H9 (cell line): Measurements from ENCODE around the gene EDIL3. TPM values are rescaled to one million over a fixed set of nuclear protein-coding genes. Genes with fewer than 3 reads are reported as not detected.

Source experiments
- DNase-seq: peaks from one replicate; pipeline ENCODE4 v3.0.0-alpha.2; 2017
- H2AFZ ChIP-seq: one replicate; pipeline ENCODE4 v1.6.1; 2013; ENCODE audit warnings: mild to moderate bottlenecking, low read length, control low read depth, moderate library complexity
- H2AK5ac ChIP-seq: 2 replicates; pipeline ENCODE4 v1.6.1; 2013; ENCODE audit warnings: low read length, control low read depth, mixed read lengths; ENCODE audit not compliant: insufficient read length
- H2BK120ac ChIP-seq: one replicate; pipeline ENCODE4 v1.6.1; 2013; ENCODE audit warnings: low read depth, mild to moderate bottlenecking, low read length, control low read depth, inconsistent platforms; ENCODE audit not compliant: poor library complexity, severe bottlenecking
- H2BK12ac ChIP-seq: 2 replicates; pipeline ENCODE4 v1.6.1; 2013; ENCODE audit warnings: low read length, control low read depth, mixed read lengths, low read depth; ENCODE audit not compliant: insufficient read length
- H2BK15ac ChIP-seq: 2 replicates; pipeline ENCODE4 v1.6.1; 2013; ENCODE audit warnings: low read depth, low read length, control low read depth
- H2BK20ac ChIP-seq: one replicate; pipeline ENCODE4 v1.6.1; 2013; ENCODE audit warnings: low read depth, mild to moderate bottlenecking, low read length, control low read depth, inconsistent platforms; ENCODE audit not compliant: poor library complexity, severe bottlenecking
- H2BK5ac ChIP-seq: 2 replicates; pipeline ENCODE4 v1.6.1; 2013; ENCODE audit warnings: low read length, control low read depth, mixed read lengths; ENCODE audit not compliant: insufficient read length
- H3K14ac ChIP-seq: 2 replicates; pipeline ENCODE4 v1.6.1; 2013; ENCODE audit warnings: low read length, control low read depth; ENCODE audit not compliant: insufficient read depth
- H3K18ac ChIP-seq: 2 replicates; pipeline ENCODE4 v1.6.1; 2013; ENCODE audit warnings: low read depth, mild to moderate bottlenecking, mixed read lengths, low read length, control low read depth; ENCODE audit not compliant: insufficient read length
- H3K23ac ChIP-seq: 2 replicates; pipeline ENCODE4 v1.6.1; 2013; ENCODE audit warnings: low read length, control low read depth, mixed read lengths, low read depth; ENCODE audit not compliant: insufficient read length
- H3K23me2 ChIP-seq: 2 replicates; pipeline ENCODE4 v1.6.1; 2013; ENCODE audit warnings: low read depth, mild to moderate bottlenecking, mixed read lengths, low read length, control low read depth; ENCODE audit not compliant: insufficient read length, poor library complexity, severe bottlenecking
- H3K27ac ChIP-seq: 2 replicates; pipeline ENCODE4 v1.5.1; 2013; ENCODE audit warnings: low read length, control low read depth, mixed read lengths, low read depth; ENCODE audit not compliant: insufficient read length
- H3K27me3 ChIP-seq: 2 replicates; pipeline ENCODE4 v1.6.1; 2013; ENCODE audit warnings: low read length, control low read depth, inconsistent platforms; ENCODE audit not compliant: insufficient read depth
- H3K4ac ChIP-seq: 2 replicates; pipeline ENCODE4 v1.6.1; 2013; ENCODE audit warnings: low read depth, mild to moderate bottlenecking, control low read depth, inconsistent platforms, low read length, moderate library complexity
- H3K4me1 ChIP-seq: 2 replicates; pipeline ENCODE4 v1.6.1; 2013; ENCODE audit warnings: low read length, control low read depth, inconsistent platforms; ENCODE audit not compliant: insufficient read depth
- H3K4me2 ChIP-seq: 2 replicates; pipeline ENCODE4 v1.6.1; 2013; ENCODE audit warnings: low read length, control low read depth, mixed read lengths; ENCODE audit not compliant: insufficient read length, insufficient read depth
- H3K56ac ChIP-seq: 2 replicates; pipeline ENCODE4 v1.6.1; 2013; ENCODE audit warnings: low read depth, mild to moderate bottlenecking, mixed read lengths, low read length, control low read depth; ENCODE audit not compliant: insufficient read length
- H3K79me1 ChIP-seq: 2 replicates; pipeline ENCODE4 v1.6.1; 2013; ENCODE audit warnings: low read depth, mild to moderate bottlenecking, moderate library complexity, low read length, control low read depth, inconsistent platforms; ENCODE audit not compliant: insufficient read depth, poor library complexity, severe bottlenecking
- H3K79me2 ChIP-seq: 2 replicates; pipeline ENCODE4 v1.6.1; 2013; ENCODE audit warnings: low read length, control low read depth, inconsistent platforms; ENCODE audit not compliant: insufficient read depth
- H3K9ac ChIP-seq: 2 replicates; pipeline ENCODE4 v1.6.1; 2013; ENCODE audit warnings: low read length, control low read depth, mixed read lengths; ENCODE audit not compliant: insufficient read length; ENCODE audit errors: extremely low read depth
- H3K9me3 ChIP-seq: one replicate; pipeline ENCODE4 v1.6.1; 2013; ENCODE audit warnings: low read depth, low read length, inconsistent platforms; ENCODE audit not compliant: control insufficient read depth
- H3T11ph ChIP-seq: one replicate; pipeline ENCODE4 v1.6.1; 2013; ENCODE audit warnings: mild to moderate bottlenecking, low read length, control low read depth, inconsistent platforms
- H4K20me1 ChIP-seq: one replicate; pipeline ENCODE4 v1.6.1; 2013; ENCODE audit not compliant: control insufficient read depth, insufficient read length, insufficient read depth
- H4K5ac ChIP-seq: 2 replicates; pipeline ENCODE4 v1.6.1; 2013; ENCODE audit warnings: low read depth, mild to moderate bottlenecking, mixed read lengths, low read length, control low read depth; ENCODE audit not compliant: insufficient read length
- H4K8ac ChIP-seq: replicated peaks from 2 replicates; pipeline ENCODE4 v1.6.1; 2013; ENCODE audit warnings: low read length, control low read depth, mixed read lengths, low read depth; ENCODE audit not compliant: insufficient read length
- H4K91ac ChIP-seq: 2 replicates; pipeline ENCODE4 v1.6.1; 2013; ENCODE audit warnings: low read depth, mild to moderate bottlenecking, moderate library complexity, mixed read lengths, low read length, control low read depth; ENCODE audit not compliant: insufficient read length
- H3K27ac Mint-ChIP-seq, 3 experiments: 2 replicates in 2 of 3; 3 replicates in 1 of 3; pipeline ENCODE4 v1.8.0; 2020 to 2021; ENCODE audit warnings: mixed read lengths in 3 of 3, mild to moderate bottlenecking in 1 of 3, moderate library complexity in 1 of 3
- H3K27me3 Mint-ChIP-seq: 2 replicates; pipeline ENCODE4 v1.8.0; 2021; ENCODE audit warnings: low read depth, mild to moderate bottlenecking, moderate library complexity, mixed read lengths
- H3K36me3 Mint-ChIP-seq, 3 experiments: 2 replicates in 2 of 3; 3 replicates in 1 of 3; pipeline ENCODE4 v1.8.0; 2020 to 2021; ENCODE audit warnings: low read depth in 3 of 3, mixed read lengths in 3 of 3; ENCODE audit not compliant: insufficient read depth in 1 of 3
- H3K4me1 Mint-ChIP-seq, 2 experiments: 2 replicates each; pipeline ENCODE4 v1.8.0; 2020; ENCODE audit warnings: mixed read lengths in 2 of 2
- H3K4me3 Mint-ChIP-seq, 2 experiments: 2 replicates in 1 of 2; 3 replicates in 1 of 2; pipeline ENCODE4 v1.8.0; 2020 to 2021; ENCODE audit warnings: mild to moderate bottlenecking in 2 of 2, mixed read lengths in 2 of 2, moderate library complexity in 1 of 2
- H3K9me3 Mint-ChIP-seq, 2 experiments: 2 replicates in 1 of 2; 3 replicates in 1 of 2; pipeline ENCODE4 v1.8.0; 2020; ENCODE audit warnings: mild to moderate bottlenecking in 2 of 2, mixed read lengths in 2 of 2, moderate library complexity in 1 of 2
- WGBS: extraction: QIAGEN DNeasy Blood & Tissue Kit; methylation state at CpG from one replicate; pipeline ENCODE4 v1.1.7; 2013; ENCODE audit warnings: missing lambda C conversion rate, low lambda C conversion rate, mixed read lengths; ENCODE audit not compliant: insufficient read length; ENCODE audit errors: extremely low coverage; 5-methylcytosine and 5-hydroxymethylcytosine counted together
- total RNA-seq: library from RNA; stranded (reverse); gene quantifications from 2 replicates; pipeline ENCODE4 v1.2.1, GENCODE V29; 2021
- TF ChIP-seq, protein P1 (sequence below): fragments of 200-600 bp; sonication (generic); conservative IDR thresholded peaks from 3 replicates; pipeline ENCODE4 v1.8.0; 2021; ENCODE audit warnings: antibody characterized with exemption, mild to moderate bottlenecking

Gene EDIL3
- total RNA-seq, 1 experiment from 2014 or later, result 61.9 TPM

DNA sequence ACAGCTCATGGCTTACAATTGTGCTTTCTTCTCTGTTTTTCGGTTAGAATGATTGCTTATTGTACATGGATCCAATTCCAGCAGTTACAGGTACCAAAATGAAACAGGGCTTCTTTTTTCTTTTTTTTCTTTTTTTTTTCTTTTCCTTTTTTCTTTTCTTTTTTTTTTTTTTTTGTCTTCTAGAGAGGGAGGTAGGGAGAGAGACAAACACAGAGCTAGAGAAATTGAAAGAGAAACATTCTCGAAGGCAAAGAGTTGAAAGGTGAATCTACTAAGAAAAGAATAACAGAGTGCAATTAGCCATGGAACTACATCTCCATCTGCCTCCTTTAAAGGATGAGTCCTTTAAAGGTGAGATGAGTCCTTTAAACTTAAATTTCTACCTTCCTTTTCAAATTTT lies 1.0 kb upstream of the EDIL3 start:
- Histone ChIP-seq H3K9ac (peak overlapping the region; percentile 75), H3K79me2 (peaks cover 4% of the 10 kb centered on the region; the same call in 1 of the 2 replicates), H3K18ac (no peak overlapping the region), H2BK20ac (no peak overlapping the region), H4K5ac (no peak overlapping the region), H3K79me1 (no peaks in the 10 kb centered on the region), H2AFZ (no peak overlapping the region), H2AK5ac (no peak overlapping the region), H2BK15ac (no peak overlapping the region), H2BK12ac (no peak overlapping the region), H3K56ac (no peak overlapping the region), H3K4me2 (peak overlapping the region; percentile 89), H3K27me3 (no peaks in the 10 kb centered on the region), H2BK120ac (no peak overlapping the region), H4K91ac (no peak overlapping the region), H4K8ac (no peak overlapping the region), H3K23ac (no peak overlapping the region), H3K4me1 (no peaks in the 10 kb centered on the region), H3K14ac (no peak overlapping the region), H3K9me3 (no peaks in the 10 kb centered on the region), H3K27ac (no peak overlapping the region), H3K23me2 (peaks cover 30% of the 10 kb centered on the region), H3K4ac (no peak overlapping the region), H3T11ph (no peak overlapping the region), H4K20me1 (no peaks in the 10 kb centered on the region), H2BK5ac (no peak overlapping the region)
- peaks cover 23 to 26% of the 10 kb centered on the region in 2 experiments for H3K4me1 Mint-ChIP-seq
- WGBS, result no CpG with 5 or more reads among the region's 2 CpGs
- H3K27me3 Mint-ChIP-seq, result no peaks in the 10 kb centered on the region
- DNase-seq, result no peak
- no peak overlapping the region for H3K27ac Mint-ChIP-seq
- H3K4me3 Mint-ChIP-seq, result peak overlapping the region; percentile 92 to 97
- no peaks in the 10 kb centered on the region; a peak in 1 of 5 replicates for H3K9me3 Mint-ChIP-seq
- TF ChIP-seq, protein P1, sequence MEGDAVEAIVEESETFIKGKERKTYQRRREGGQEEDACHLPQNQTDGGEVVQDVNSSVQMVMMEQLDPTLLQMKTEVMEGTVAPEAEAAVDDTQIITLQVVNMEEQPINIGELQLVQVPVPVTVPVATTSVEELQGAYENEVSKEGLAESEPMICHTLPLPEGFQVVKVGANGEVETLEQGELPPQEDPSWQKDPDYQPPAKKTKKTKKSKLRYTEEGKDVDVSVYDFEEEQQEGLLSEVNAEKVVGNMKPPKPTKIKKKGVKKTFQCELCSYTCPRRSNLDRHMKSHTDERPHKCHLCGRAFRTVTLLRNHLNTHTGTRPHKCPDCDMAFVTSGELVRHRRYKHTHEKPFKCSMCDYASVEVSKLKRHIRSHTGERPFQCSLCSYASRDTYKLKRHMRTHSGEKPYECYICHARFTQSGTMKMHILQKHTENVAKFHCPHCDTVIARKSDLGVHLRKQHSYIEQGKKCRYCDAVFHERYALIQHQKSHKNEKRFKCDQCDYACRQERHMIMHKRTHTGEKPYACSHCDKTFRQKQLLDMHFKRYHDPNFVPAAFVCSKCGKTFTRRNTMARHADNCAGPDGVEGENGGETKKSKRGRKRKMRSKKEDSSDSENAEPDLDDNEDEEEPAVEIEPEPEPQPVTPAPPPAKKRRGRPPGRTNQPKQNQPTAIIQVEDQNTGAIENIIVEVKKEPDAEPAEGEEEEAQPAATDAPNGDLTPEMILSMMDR, result no peak
- peaks cover 0 to 5% (median 2%) of the 10 kb centered on the region in 3 experiments; a peak in 4 of 7 replicates for H3K36me3 Mint-ChIP-seq
